Esophagus muscularis mucosa (tissue), 4 donors: ENCODE data around the gene UNKL. TPM values are rescaled to one million over a fixed set of nuclear protein-coding genes. Genes with fewer than 3 reads are reported as not detected.

Experiments
- DNase-seq: peaks from one replicate; pipeline ENCODE4 v3.0.0-alpha.2; 2017; ENCODE audit errors: extremely low spot score
- H3K27ac ChIP-seq, 4 donors: fragments of 200-600 bp; sonication (generic); replicated peaks in 1 of 4; 1 replicate in 3 of 4; 2 replicates in 1 of 4; pipeline ENCODE4 v1.5.1; 2016 to 2019; ENCODE audit warnings: mild to moderate bottlenecking in 1 of 4
- H3K27me3 ChIP-seq, 4 donors: fragments of 200-600 bp; sonication (generic); one replicate each; pipeline versions ENCODE4 v1.5.1 to v1.6.0; 2016 to 2019
- H3K36me3 ChIP-seq, 4 donors: fragments of 200-600 bp; sonication (generic); one replicate each; pipeline ENCODE4 v1.5.1; 2016 to 2019
- H3K4me1 ChIP-seq, 4 donors: fragments of 200-600 bp; sonication (generic); one replicate each; pipeline ENCODE4 v1.5.1; 2016 to 2019
- H3K4me3 ChIP-seq, 4 donors: fragments of 200-600 bp; sonication (generic); 1 replicate in 2 of 4; 2 replicates in 2 of 4; pipeline ENCODE4 v1.5.1; 2016 to 2019; ENCODE audit warnings: mild to moderate bottlenecking in 4 of 4, moderate library complexity in 1 of 4
- H3K9me3 ChIP-seq, 4 donors: fragments of 200-600 bp; sonication (generic); 1 replicate in 3 of 4; 2 replicates in 1 of 4; pipeline ENCODE4 v1.5.1; 2016 to 2019
- EP300 ChIP-seq: sonication (generic); formaldehyde crosslinking; IDR thresholded peaks from one replicate; pipeline ENCODE4 v1.6.1; 2017; ENCODE audit warnings: antibody characterized with exemption
- POLR2A ChIP-seq: fragments of 450-650 bp; IDR thresholded peaks from one replicate; pipeline ENCODE4 v1.6.1; 2017; ENCODE audit warnings: antibody characterized with exemption, moderate library complexity, mild to moderate bottlenecking, low read depth
- POLR2AphosphoS5 ChIP-seq, 2 donors: sonication (generic); formaldehyde crosslinking; IDR thresholded peaks; one replicate each; pipeline ENCODE4 v1.6.1; 2017; ENCODE audit warnings: antibody characterized with exemption in 2 of 2
- WGBS: methylation state at CpG from one replicate; pipeline ENCODE4 v1.1.5; 2018; 5-methylcytosine and 5-hydroxymethylcytosine counted together
- intact Hi-C: fragments of 100-400 bp; cut with DNase I; formaldehyde crosslinking; loops from one replicate; pipeline ENCODE4 v1.15.1; 2023
- total RNA-seq, 4 donors: library from RNA; depleted of rRNA; stranded (reverse); fragments of >200 nt; gene quantifications; one replicate each; pipeline versions ENCODE4 v1.1.0 to v1.2.1, GENCODE V29; 2016
- TF ChIP-seq, protein P1 (sequence below), 3 experiments: fragments of 200-600 bp in 2 of 3; fragments of 450-650 bp in 1 of 3; sonication (generic) in 2 of 3; IDR thresholded peaks; one replicate each; pipeline ENCODE4 v1.5.1; 2017 to 2019; ENCODE audit warnings: antibody characterized with exemption in 3 of 3, mild to moderate bottlenecking in 2 of 3, moderate library complexity in 1 of 3

UNKL gene
- total RNA-seq, 4 donors from 2014 or later = 9.3 to 23.7 (median 16.5) TPM

DNA sequence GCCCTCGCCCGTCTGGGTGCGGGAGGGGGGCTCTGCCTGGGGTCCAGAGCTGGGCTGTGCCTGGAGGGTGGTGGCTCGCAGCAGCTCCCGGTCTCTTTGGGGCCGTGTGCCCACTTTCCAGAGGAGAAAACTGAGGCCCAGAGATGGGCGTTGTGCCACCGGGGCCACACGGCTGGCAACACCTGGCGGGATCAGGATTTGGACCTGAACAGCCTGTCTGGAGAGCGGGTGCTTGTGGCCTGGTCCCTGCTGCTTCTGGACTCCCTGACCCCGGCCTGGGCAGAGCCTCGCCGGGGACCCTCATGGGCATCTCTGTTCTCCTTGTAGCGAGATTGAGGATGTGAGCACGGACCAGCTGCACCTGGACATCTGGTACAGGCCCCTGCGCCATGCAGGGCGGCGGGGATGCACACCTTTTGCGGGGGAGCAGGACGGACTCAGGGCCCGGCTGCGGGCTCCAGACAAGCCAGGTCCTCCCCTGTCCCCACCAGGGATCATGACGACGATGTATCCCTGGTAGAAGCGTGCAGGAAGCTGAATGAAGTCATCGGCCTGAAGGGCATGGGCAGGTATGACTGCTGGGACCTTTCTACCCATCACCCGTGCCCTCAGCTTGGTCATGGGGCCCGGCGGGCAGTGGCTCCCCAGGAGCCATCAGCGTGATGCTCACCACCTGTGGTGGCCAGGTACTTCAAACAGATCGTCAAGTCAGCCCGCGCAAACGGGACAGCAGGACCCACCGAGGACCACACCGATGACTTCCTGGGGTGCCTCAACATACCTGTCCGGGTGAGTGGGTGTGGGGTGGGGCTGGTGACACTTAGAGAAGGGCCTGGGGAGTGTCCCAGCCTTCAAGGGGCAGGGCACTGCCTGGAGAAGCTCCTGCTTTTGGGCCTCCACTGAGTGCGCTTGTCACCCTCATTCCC is 72.7 kb downstream of the UNKL start:
- Histone ChIP-seq H3K36me3 (peaks cover 0 to 3% (median 0%) of the 10 kb centered on the region in 4 donors), H3K9me3 (no peaks in the 10 kb centered on the region), H3K27ac (no peak overlapping the region), H3K4me3 (no peak overlapping the region), H3K4me1 (peaks cover 6 to 19% (median 16%) of the 10 kb centered on the region in 4 donors), H3K27me3 (peaks cover 0 to 45% (median 0%) of the 10 kb centered on the region in 4 donors)
- TF ChIP-seq, protein P1, sequence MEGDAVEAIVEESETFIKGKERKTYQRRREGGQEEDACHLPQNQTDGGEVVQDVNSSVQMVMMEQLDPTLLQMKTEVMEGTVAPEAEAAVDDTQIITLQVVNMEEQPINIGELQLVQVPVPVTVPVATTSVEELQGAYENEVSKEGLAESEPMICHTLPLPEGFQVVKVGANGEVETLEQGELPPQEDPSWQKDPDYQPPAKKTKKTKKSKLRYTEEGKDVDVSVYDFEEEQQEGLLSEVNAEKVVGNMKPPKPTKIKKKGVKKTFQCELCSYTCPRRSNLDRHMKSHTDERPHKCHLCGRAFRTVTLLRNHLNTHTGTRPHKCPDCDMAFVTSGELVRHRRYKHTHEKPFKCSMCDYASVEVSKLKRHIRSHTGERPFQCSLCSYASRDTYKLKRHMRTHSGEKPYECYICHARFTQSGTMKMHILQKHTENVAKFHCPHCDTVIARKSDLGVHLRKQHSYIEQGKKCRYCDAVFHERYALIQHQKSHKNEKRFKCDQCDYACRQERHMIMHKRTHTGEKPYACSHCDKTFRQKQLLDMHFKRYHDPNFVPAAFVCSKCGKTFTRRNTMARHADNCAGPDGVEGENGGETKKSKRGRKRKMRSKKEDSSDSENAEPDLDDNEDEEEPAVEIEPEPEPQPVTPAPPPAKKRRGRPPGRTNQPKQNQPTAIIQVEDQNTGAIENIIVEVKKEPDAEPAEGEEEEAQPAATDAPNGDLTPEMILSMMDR (IDR thresholded peaks at IDR 0.05) = no peak
- TF ChIP-seq POLR2AphosphoS5 (IDR thresholded peaks at IDR 0.05) (no peak), EP300 (no peak), POLR2A (no peak)
- intact Hi-C loops = no loop called here
- no peak for DNase-seq
- WGBS = 82% methylated on average over 13 of the region's 39 CpGs

DNA sequence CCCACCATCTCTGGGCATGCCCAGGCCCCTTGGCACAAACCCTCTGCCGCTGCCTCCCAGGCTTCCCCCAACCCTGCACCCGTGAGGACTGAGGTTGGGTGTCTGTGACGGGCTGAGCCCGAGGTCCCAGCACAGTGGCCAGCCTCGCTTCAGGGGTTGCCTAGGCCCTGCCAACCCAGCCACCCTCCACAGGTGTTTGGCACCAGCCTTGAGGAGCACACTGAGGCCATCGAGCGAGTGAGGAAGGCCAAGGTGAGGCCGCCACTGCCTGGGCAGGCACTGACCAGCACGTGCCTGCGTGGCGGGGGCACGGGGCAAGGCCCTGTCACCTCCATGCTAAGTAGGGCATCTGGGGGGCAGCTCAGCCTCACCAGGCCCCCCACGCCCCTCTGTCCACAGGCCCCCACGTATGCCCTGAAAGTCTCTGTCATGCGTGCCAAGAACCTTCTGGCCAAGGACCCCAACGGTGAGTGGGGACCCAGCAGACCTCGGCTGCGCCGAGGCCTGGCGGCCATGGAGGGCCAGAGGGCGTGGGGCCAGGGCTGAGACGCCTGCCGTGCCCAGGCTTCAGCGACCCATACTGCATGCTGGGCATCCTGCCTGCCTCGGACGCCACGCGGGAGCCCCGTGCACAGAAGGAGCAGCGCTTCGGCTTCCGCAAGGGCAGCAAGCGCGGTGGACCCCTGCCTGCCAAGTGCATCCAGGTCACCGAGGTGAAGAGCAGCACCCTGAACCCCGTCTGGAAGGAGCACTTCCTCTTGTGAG is 73.6 kb downstream of the UNKL start:
- intact Hi-C loops = no loop called here
- no peak for DNase-seq
- peaks cover 0 to 53% (median 0%) of the 10 kb centered on the region in 4 donors for H3K27me3 ChIP-seq
- no peak overlapping the region for H3K27ac ChIP-seq
- H3K4me1 ChIP-seq = peaks cover 6 to 19% (median 16%) of the 10 kb centered on the region in 4 donors
- H3K4me3 ChIP-seq = no peak overlapping the region
- H3K36me3 ChIP-seq = peaks cover 0 to 3% (median 0%) of the 10 kb centered on the region in 4 donors
- no peaks in the 10 kb centered on the region for H3K9me3 ChIP-seq
- TF ChIP-seq POLR2A (no peak), EP300 (no peak)
- 66% methylated on average over 7 of the region's 36 CpGs for WGBS

DNA sequence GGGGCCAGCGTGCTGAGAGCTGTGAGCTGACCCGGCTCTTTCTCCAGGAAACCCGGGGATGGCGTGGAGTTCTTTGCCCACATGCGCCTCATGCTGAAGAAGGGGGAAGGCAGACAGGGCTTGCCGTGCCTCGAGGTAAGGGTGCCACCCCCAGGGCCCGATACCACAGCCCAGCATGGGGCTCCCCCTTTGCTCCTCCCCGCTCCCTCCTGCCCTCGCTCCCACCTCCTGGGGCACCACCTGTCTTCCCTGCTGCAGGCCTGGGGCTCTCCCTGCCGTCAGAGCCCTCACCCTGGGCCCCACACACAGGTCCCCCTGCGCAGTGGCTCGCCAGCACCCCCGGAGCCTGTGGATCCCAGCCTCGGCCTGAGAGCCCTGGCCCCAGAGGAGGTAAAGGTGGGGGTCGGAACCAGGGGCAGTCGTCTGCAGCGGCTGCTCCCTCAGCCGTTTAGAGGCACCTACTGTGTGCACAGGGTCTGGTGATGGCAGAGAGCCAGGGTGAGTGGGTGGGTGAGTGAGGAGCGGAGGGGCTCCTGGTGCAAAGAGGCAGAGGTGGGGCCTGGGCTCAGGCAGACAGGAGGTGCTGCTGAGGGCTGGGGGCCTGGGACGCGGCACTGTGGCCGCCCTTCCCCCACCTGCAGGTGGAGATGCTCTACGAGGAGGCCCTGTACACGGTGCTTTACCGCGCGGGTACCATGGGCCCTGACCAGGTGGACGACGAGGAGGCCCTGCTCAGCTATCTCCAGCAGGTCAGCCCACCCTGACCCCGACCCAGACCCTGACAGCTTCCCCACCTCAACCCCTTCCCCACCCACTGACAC is 75.4 kb downstream of the UNKL start:
- H3K9me3 ChIP-seq = no peaks in the 10 kb centered on the region
- peaks cover 0 to 3% (median 0%) of the 10 kb centered on the region in 4 donors for H3K36me3 ChIP-seq
- WGBS = 69% methylated on average over 28 of the region's 31 CpGs
- DNase-seq = no peak
- no peak overlapping the region for H3K27ac ChIP-seq
- H3K4me3 ChIP-seq = no peak overlapping the region
- intact Hi-C loops = no loop called here
- TF ChIP-seq POLR2A = no peak
- TF ChIP-seq, protein P1 (IDR thresholded peaks at IDR 0.05) = no peak
- TF ChIP-seq EP300 = no peak
- no peak for TF ChIP-seq POLR2AphosphoS5 (IDR thresholded peaks at IDR 0.05)
- H3K27me3 ChIP-seq = peaks cover 2 to 72% (median 10%) of the 10 kb centered on the region in 4 donors
- peaks cover 11 to 29% (median 22%) of the 10 kb centered on the region in 4 donors for H3K4me1 ChIP-seq

DNA sequence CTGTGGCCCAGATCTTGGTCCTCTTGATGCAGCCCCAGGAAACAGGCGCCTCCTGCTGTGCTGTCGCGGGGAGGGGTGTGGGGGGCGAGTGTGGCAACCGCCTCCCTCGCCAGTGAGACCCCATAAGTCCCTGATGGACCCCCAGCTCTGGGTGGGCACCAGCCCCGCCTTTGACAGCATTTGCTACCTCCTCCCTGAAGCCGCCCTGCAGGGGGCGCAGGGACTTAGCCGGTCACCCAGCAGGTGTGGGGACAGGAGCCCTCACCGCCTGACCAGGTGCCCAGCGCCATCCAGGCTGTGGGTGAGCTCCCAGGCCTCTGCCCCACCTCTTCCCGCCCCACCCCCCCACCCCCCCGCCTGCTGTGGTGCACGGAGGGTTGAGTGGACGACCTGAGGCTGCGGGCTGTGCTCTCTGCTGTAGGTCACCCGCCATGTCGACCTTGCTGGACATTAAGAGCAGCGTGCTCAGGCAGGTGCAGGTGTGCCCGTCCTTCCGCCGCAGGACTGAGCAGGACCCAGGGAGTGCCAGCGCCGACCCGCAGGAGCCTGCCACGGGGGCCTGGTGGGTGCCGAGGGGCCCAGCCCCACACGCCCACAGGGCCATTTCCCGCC is 76.3 kb downstream of the UNKL start:
- no peak overlapping the region for H3K27ac ChIP-seq
- H3K36me3 ChIP-seq = peaks cover 0 to 3% (median 0%) of the 10 kb centered on the region in 4 donors
- intact Hi-C loops = no loop called here
- no peak for DNase-seq
- TF ChIP-seq, protein P1 (IDR thresholded peaks at IDR 0.05) = peak in 1 of 3 experiments; percentile 19
- TF ChIP-seq POLR2AphosphoS5 (IDR thresholded peaks at IDR 0.05) (no peak), POLR2A (no peak), EP300 (no peak)
- peaks cover 8 to 80% (median 17%) of the 10 kb centered on the region in 4 donors for H3K27me3 ChIP-seq
- no peaks in the 10 kb centered on the region for H3K9me3 ChIP-seq
- H3K4me3 ChIP-seq = no peak overlapping the region
- 80% methylated on average over 1 of the region's 30 CpGs for WGBS
- H3K4me1 ChIP-seq = peaks cover 15 to 31% (median 27%) of the 10 kb centered on the region in 4 donors
